Measurements from ENCODE around the gene THUMPD2. TPM values are rescaled to one million over a fixed set of nuclear protein-coding genes. Genes with fewer than 3 reads are reported as not detected.

THUMPD2 gene
- total RNA-seq, 1 experiment from 2014 or later = 19.6 TPM

DNA sequence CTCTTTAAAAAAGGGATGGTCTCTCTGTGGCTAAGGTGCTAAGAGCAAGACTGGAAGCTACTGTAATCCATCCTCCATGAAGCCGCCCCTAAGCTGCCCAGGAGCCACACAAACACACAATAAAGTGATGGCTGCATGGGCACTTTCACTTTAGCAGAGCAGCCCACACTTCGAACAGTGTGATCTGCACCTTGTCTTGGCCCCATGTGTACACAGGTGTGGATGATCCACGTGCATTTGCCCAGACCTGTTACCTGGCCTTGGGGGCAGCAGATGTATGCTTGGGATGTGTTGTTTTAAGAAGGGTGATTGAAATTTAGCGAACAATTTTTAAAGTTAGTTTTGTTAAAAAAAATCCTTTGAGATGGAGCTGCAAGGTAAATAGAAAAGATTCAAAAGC is 73.4 kb downstream of the THUMPD2 start:
- Mint-ChIP-seq H3K36me3 (peaks cover 27% of the 10 kb centered on the region), H3K4me1 (peaks cover 8% of the 10 kb centered on the region), H3K9me3 (peaks cover 23% of the 10 kb centered on the region), H3K4me3 (no peak overlapping the region), H3K27me3 (ENCODE audit: low read depth) (peaks cover 4% of the 10 kb centered on the region; the same call in 1 of the 2 replicates), H3K27ac (no peak overlapping the region)
- ChIA-PET POLR2A (no interaction called here), CTCF (no interaction called here)
- TF ChIP-seq, protein P1, sequence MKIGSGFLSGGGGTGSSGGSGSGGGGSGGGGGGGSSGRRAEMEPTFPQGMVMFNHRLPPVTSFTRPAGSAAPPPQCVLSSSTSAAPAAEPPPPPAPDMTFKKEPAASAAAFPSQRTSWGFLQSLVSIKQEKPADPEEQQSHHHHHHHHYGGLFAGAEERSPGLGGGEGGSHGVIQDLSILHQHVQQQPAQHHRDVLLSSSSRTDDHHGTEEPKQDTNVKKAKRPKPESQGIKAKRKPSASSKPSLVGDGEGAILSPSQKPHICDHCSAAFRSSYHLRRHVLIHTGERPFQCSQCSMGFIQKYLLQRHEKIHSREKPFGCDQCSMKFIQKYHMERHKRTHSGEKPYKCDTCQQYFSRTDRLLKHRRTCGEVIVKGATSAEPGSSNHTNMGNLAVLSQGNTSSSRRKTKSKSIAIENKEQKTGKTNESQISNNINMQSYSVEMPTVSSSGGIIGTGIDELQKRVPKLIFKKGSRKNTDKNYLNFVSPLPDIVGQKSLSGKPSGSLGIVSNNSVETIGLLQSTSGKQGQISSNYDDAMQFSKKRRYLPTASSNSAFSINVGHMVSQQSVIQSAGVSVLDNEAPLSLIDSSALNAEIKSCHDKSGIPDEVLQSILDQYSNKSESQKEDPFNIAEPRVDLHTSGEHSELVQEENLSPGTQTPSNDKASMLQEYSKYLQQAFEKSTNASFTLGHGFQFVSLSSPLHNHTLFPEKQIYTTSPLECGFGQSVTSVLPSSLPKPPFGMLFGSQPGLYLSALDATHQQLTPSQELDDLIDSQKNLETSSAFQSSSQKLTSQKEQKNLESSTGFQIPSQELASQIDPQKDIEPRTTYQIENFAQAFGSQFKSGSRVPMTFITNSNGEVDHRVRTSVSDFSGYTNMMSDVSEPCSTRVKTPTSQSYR (CRISPR knock-in tag; IDR thresholded peaks at IDR 0.05) = no peak
- TF ChIP-seq, protein P2, sequence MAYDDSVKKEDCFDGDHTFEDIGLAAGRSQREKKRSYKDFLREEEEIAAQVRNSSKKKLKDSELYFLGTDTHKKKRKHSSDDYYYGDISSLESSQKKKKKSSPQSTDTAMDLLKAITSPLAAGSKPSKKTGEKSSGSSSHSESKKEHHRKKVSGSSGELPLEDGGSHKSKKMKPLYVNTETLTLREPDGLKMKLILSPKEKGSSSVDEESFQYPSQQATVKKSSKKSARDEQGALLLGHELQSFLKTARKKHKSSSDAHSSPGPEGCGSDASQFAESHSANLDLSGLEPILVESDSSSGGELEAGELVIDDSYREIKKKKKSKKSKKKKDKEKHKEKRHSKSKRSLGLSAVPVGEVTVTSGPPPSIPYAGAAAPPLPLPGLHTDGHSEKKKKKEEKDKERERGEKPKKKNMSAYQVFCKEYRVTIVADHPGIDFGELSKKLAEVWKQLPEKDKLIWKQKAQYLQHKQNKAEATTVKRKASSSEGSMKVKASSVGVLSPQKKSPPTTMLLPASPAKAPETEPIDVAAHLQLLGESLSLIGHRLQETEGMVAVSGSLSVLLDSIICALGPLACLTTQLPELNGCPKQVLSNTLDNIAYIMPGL (CRISPR knock-in tag; IDR thresholded peaks at IDR 0.05) = no peak
- TF ChIP-seq, protein P3, sequence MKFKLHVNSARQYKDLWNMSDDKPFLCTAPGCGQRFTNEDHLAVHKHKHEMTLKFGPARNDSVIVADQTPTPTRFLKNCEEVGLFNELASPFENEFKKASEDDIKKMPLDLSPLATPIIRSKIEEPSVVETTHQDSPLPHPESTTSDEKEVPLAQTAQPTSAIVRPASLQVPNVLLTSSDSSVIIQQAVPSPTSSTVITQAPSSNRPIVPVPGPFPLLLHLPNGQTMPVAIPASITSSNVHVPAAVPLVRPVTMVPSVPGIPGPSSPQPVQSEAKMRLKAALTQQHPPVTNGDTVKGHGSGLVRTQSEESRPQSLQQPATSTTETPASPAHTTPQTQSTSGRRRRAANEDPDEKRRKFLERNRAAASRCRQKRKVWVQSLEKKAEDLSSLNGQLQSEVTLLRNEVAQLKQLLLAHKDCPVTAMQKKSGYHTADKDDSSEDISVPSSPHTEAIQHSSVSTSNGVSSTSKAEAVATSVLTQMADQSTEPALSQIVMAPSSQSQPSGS (CRISPR knock-in tag; IDR thresholded peaks at IDR 0.05; ENCODE audit: borderline replicate concordance, low read depth) = no peak
- TF ChIP-seq KAT7 (CRISPR knock-in tag; IDR thresholded peaks at IDR 0.05; ENCODE audit: borderline replicate concordance) (no peak), RELA (CRISPR knock-in tag; IDR thresholded peaks at IDR 0.05; ENCODE audit: borderline replicate concordance) (no peak), CREB1 (CRISPR knock-in tag; IDR thresholded peaks at IDR 0.05) (no peak), EMX1 (CRISPR knock-in tag; IDR thresholded peaks at IDR 0.05) (no peak), SOX15 (CRISPR knock-in tag; IDR thresholded peaks at IDR 0.05) (no peak), ZNF138 (CRISPR knock-in tag; conservative IDR thresholded peaks at IDR 0.05) (no peak)
- TF ChIP-seq, protein P4, sequence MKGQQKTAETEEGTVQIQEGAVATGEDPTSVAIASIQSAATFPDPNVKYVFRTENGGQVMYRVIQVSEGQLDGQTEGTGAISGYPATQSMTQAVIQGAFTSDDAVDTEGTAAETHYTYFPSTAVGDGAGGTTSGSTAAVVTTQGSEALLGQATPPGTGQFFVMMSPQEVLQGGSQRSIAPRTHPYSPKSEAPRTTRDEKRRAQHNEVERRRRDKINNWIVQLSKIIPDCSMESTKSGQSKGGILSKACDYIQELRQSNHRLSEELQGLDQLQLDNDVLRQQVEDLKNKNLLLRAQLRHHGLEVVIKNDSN (CRISPR knock-in tag; IDR thresholded peaks at IDR 0.05) = no peak
- TF ChIP-seq, protein P5, sequence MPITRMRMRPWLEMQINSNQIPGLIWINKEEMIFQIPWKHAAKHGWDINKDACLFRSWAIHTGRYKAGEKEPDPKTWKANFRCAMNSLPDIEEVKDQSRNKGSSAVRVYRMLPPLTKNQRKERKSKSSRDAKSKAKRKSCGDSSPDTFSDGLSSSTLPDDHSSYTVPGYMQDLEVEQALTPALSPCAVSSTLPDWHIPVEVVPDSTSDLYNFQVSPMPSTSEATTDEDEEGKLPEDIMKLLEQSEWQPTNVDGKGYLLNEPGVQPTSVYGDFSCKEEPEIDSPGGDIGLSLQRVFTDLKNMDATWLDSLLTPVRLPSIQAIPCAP (CRISPR knock-in tag; IDR thresholded peaks at IDR 0.05) = no peak
- DNase-seq (ENCODE audit: low spot score) = no peak
- ATAC-seq = no peak

DNA sequence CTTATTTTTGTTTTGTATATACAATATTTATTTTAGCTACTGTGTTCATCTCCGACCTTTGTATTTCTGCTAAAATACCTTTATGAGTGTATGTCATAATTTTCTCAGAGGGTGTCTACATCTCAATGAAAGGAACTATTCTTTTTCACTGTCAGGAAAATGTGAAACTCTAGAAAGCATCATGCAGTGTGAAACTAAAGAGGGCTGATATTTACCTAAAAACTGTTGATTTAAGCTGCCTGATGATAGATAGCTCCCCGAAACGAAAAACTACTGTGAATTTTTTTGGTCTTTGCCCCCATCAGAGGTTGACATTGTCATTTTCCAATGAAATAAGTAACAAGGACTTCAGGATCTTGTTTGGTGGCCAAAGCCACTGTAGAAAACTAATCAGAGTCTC is 74.5 kb downstream of the THUMPD2 start:
- no peak for DNase-seq (ENCODE audit: low spot score)
- Mint-ChIP-seq H3K4me1 (no peaks in the 10 kb centered on the region), H3K27me3 (ENCODE audit: low read depth) (peaks cover 4% of the 10 kb centered on the region; the same call in 1 of the 2 replicates), H3K27ac (no peak overlapping the region), H3K4me3 (no peak overlapping the region), H3K9me3 (peaks cover 32% of the 10 kb centered on the region), H3K36me3 (peaks cover 35% of the 10 kb centered on the region)
- TF ChIP-seq, protein P6, sequence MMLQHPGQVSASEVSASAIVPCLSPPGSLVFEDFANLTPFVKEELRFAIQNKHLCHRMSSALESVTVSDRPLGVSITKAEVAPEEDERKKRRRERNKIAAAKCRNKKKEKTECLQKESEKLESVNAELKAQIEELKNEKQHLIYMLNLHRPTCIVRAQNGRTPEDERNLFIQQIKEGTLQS (CRISPR knock-in tag; conservative IDR thresholded peaks at IDR 0.05) = no peak
- TF ChIP-seq, protein P7, sequence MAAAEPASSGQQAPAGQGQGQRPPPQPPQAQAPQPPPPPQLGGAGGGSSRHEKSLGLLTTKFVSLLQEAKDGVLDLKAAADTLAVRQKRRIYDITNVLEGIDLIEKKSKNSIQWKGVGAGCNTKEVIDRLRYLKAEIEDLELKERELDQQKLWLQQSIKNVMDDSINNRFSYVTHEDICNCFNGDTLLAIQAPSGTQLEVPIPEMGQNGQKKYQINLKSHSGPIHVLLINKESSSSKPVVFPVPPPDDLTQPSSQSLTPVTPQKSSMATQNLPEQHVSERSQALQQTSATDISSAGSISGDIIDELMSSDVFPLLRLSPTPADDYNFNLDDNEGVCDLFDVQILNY (CRISPR knock-in tag; IDR thresholded peaks at IDR 0.05) = no peak
- TF ChIP-seq, protein P2 (CRISPR knock-in tag; IDR thresholded peaks at IDR 0.05) = no peak
- CTCF ChIA-PET = no interaction called here
- POLR2A ChIA-PET = no interaction called here
- ATAC-seq = no peak
